H1 (cell line): ENCODE results near the gene TEX264. TPM values are rescaled to one million over a fixed set of nuclear protein-coding genes. Genes with fewer than 3 reads are reported as not detected.

Experiments
- CTCF ChIA-PET: fragments of 300-600 bp; sonication (Branson Sonifier 250); formaldehyde crosslinking; loops from one replicate; lab custom pipeline; 2021; ENCODE audit not compliant: partially characterized antibody; lab: Charles Lee
- POLR2A ChIA-PET: fragments of 300-600 bp; sonication (Branson Sonifier 250); formaldehyde crosslinking; loops from one replicate; lab custom pipeline; 2021; ENCODE audit warnings: inconsistent platforms; ENCODE audit not compliant: partially characterized antibody; lab: Charles Lee
- DNase-seq, 2 experiments: peaks; one replicate each; pipeline versions ENCODE4 v3.0.0 to v3.0.0-alpha.2; 2010 to 2022; ENCODE audit warnings: low spot score in 2 of 2, low read depth in 1 of 2, mixed read lengths in 1 of 2
- FAIRE-seq: peaks from 2 replicates; lab custom pipeline; 2011; peaks lifted over from hg19 to GRCh38; lab: Jason Lieb, UNC
- H2AFZ ChIP-seq: 2 replicates; pipeline ENCODE4 v1.8.1; 2012; ENCODE audit warnings: low read length, inconsistent platforms
- H2AK5ac ChIP-seq: 2 replicates; pipeline ENCODE4 v1.6.1; 2013; ENCODE audit warnings: low read depth, low read length
- H2BK120ac ChIP-seq: replicated peaks from 2 replicates; pipeline ENCODE3; 2013; ENCODE audit warnings: low read depth, low read length, inconsistent platforms
- H2BK12ac ChIP-seq: 2 replicates; pipeline ENCODE4 v1.6.1; 2013; ENCODE audit warnings: low read depth, low read length
- H2BK15ac ChIP-seq: 2 replicates; pipeline ENCODE4 v1.6.1; 2013; ENCODE audit warnings: low read length
- H2BK20ac ChIP-seq: 2 replicates; pipeline ENCODE4 v1.6.1; 2013; ENCODE audit warnings: low read length
- H2BK5ac ChIP-seq: 2 replicates; pipeline ENCODE4 v1.6.1; 2013; ENCODE audit warnings: low read depth, low read length
- H3K14ac ChIP-seq: 2 replicates; pipeline ENCODE4 v1.6.1; 2013; ENCODE audit warnings: inconsistent platforms; ENCODE audit not compliant: insufficient read length
- H3K18ac ChIP-seq: 2 replicates; pipeline ENCODE4 v1.6.1; 2013; ENCODE audit warnings: low read length; ENCODE audit errors: extremely low read depth
- H3K23ac ChIP-seq: 2 replicates; pipeline ENCODE4 v1.6.1; 2013; ENCODE audit warnings: inconsistent platforms; ENCODE audit not compliant: insufficient read length
- H3K23me2 ChIP-seq: 2 replicates; pipeline ENCODE4 v1.6.1; 2013; ENCODE audit warnings: low read depth, low read length
- H3K27ac ChIP-seq: 2 replicates; pipeline ENCODE4 v1.6.1; 2011; ENCODE audit warnings: low read depth, low read length, inconsistent platforms
- H3K27me3 ChIP-seq, 4 experiments: replicated peaks in 1 of 4; 1 replicate in 1 of 4; 2 replicates in 3 of 4; pipeline versions ENCODE4 v1.6.1 to v1.8.1; 2011 to 2013; ENCODE audit warnings: low read length in 3 of 4, mild to moderate bottlenecking in 3 of 4, inconsistent platforms in 2 of 4, mixed read lengths in 2 of 4, moderate library complexity in 1 of 4; ENCODE audit not compliant: control insufficient read depth in 3 of 4, insufficient read depth in 3 of 4; ENCODE audit errors: extremely low read depth in 1 of 4
- H3K36me3 ChIP-seq, 4 experiments: 2 replicates each; pipeline versions ENCODE4 v1.6.1 to v1.8.1; 2011 to 2013; ENCODE audit warnings: mild to moderate bottlenecking in 4 of 4, low read length in 3 of 4, moderate library complexity in 2 of 4, control low read depth in 1 of 4, inconsistent platforms in 1 of 4; ENCODE audit not compliant: insufficient read depth in 4 of 4, control insufficient read depth in 2 of 4
- H3K4ac ChIP-seq: replicated peaks from 2 replicates; pipeline ENCODE3; 2013; ENCODE audit warnings: low read length, low read depth, mixed read lengths, inconsistent platforms; ENCODE audit not compliant: insufficient read length
- H3K4me1 ChIP-seq, 4 experiments: replicated peaks in 1 of 4; 1 replicate in 1 of 4; 2 replicates in 3 of 4; pipeline versions ENCODE4 v1.6.1 to v1.8.1; 2011 to 2013; ENCODE audit warnings: low read length in 3 of 4, inconsistent platforms in 2 of 4, mixed read lengths in 1 of 4; ENCODE audit not compliant: insufficient read depth in 4 of 4, control insufficient read depth in 3 of 4
- H3K4me2 ChIP-seq, 2 experiments: 2 replicates each; pipeline versions ENCODE4 v1.6.1 to v1.8.1; 2011 to 2013; ENCODE audit warnings: low read depth in 2 of 2, low read length in 2 of 2, control low read depth in 1 of 2, inconsistent platforms in 1 of 2, mild to moderate bottlenecking in 1 of 2; ENCODE audit not compliant: insufficient read depth in 1 of 2
- H3K4me3 ChIP-seq, 4 experiments: fragments of 200-600, 300-600 bp in 1 of 4; sonication (generic), shearing (Covaris generic), sonication (Bioruptor Twin) in 1 of 4; 2 replicates each; pipeline versions ENCODE4 v1.5.1 to v1.8.1; 2011 to 2016; ENCODE audit warnings: low read length in 4 of 4, low read depth in 3 of 4, control low read depth in 2 of 4, inconsistent platforms in 2 of 4, mild to moderate bottlenecking in 2 of 4, mixed read lengths in 1 of 4, moderate library complexity in 1 of 4; ENCODE audit not compliant: insufficient read depth in 2 of 4; ENCODE audit errors: extremely low read depth in 1 of 4
- H3K56ac ChIP-seq: replicated peaks from 2 replicates; pipeline ENCODE3; 2013; ENCODE audit warnings: low read depth, mild to moderate bottlenecking, mixed read lengths, low read length, inconsistent platforms; ENCODE audit not compliant: insufficient read length
- H3K79me1 ChIP-seq: 2 replicates; pipeline ENCODE4 v1.6.1; 2013; ENCODE audit warnings: low read depth, low read length, control low read depth
- H3K79me2 ChIP-seq, 2 experiments: 2 replicates each; pipeline versions ENCODE4 v1.6.1 to v1.8.1; 2012 to 2013; ENCODE audit warnings: low read length in 2 of 2, mild to moderate bottlenecking in 2 of 2, inconsistent platforms in 1 of 2; ENCODE audit not compliant: insufficient read depth in 2 of 2, control insufficient read depth in 1 of 2
- H3K9ac ChIP-seq, 4 experiments: replicated peaks in 1 of 4; 1 replicate in 1 of 4; 2 replicates in 3 of 4; pipeline versions ENCODE4 v1.6.1 to v1.8.1; 2011 to 2013; ENCODE audit warnings: low read depth in 3 of 4, low read length in 3 of 4, control low read depth in 2 of 4, mild to moderate bottlenecking in 2 of 4, moderate library complexity in 2 of 4, inconsistent platforms in 1 of 4; ENCODE audit errors: extremely low read depth in 1 of 4
- H3K9me3 ChIP-seq, 2 experiments: 2 replicates each; pipeline versions ENCODE4 v1.6.1 to v1.8.1; 2012 to 2013; ENCODE audit warnings: mild to moderate bottlenecking in 2 of 2, moderate library complexity in 2 of 2, control low read depth in 1 of 2, inconsistent platforms in 1 of 2, low read depth in 1 of 2, low read length in 1 of 2, mixed read lengths in 1 of 2; ENCODE audit not compliant: insufficient read depth in 2 of 2
- H4K20me1 ChIP-seq, 2 experiments: replicated peaks in 1 of 2; 2 replicates each; pipeline versions ENCODE3 to v1.8.1; 2011 to 2013; ENCODE audit warnings: inconsistent platforms in 2 of 2, low read length in 2 of 2, mild to moderate bottlenecking in 1 of 2; ENCODE audit not compliant: insufficient read depth in 2 of 2, control insufficient read depth in 1 of 2
- H4K5ac ChIP-seq: 2 replicates; pipeline ENCODE4 v1.6.1; 2013; ENCODE audit warnings: low read length, low read depth, mixed read lengths, inconsistent platforms; ENCODE audit not compliant: insufficient read length
- H4K8ac ChIP-seq: 2 replicates; pipeline ENCODE4 v1.8.0; 2013; ENCODE audit warnings: mild to moderate bottlenecking, moderate library complexity, low read length, inconsistent platforms; ENCODE audit not compliant: insufficient read depth; ENCODE audit errors: extremely low read depth
- H4K91ac ChIP-seq: replicated peaks from 2 replicates; pipeline ENCODE3; 2013; ENCODE audit warnings: low read length, mixed read lengths, inconsistent platforms; ENCODE audit not compliant: insufficient read length
- CBX5 ChIP-seq: fragments of 300-800, 300-1000 bp; sonication (generic); IDR thresholded peaks from 2 replicates; pipeline ENCODE4 v1.7.1; 2016; ENCODE audit warnings: antibody characterized with exemption, low read length, low read depth
- CHD2 ChIP-seq: IDR thresholded peaks from 2 replicates; pipeline ENCODE4 v1.6.1; 2012; ENCODE audit warnings: low read length, improper control_type of control experiment
- CREB1 ChIP-seq: IDR thresholded peaks from 2 replicates; pipeline ENCODE4 v1.6.1; 2012; ENCODE audit warnings: inconsistent platforms
- GTF2F1 ChIP-seq: IDR thresholded peaks from 2 replicates; pipeline ENCODE4 v1.6.1; 2012; ENCODE audit warnings: low read depth, low read length, improper control_type of control experiment, borderline replicate concordance
- HDAC6 ChIP-seq: IDR thresholded peaks from one replicate; pipeline ENCODE4 v1.7.1; 2012; ENCODE audit warnings: low read depth, mild to moderate bottlenecking, inconsistent platforms, low read length, moderate library complexity
- WGBS, 2 experiments: shearing (Covaris generic) in 1 of 2; methylation state at CpG; one replicate each; pipeline versions ENCODE4 v1.1.6 to v1.1.7; 2013 to 2015; ENCODE audit warnings: low lambda C conversion rate in 2 of 2, mixed read lengths in 2 of 2, inconsistent platforms in 1 of 2, low coverage in 1 of 2, missing lambda C conversion rate in 1 of 2; ENCODE audit not compliant: insufficient replicate concordance in 2 of 2, insufficient coverage in 1 of 2, insufficient read length in 1 of 2; ENCODE audit errors: extremely low coverage in 1 of 2, missing lambda C conversion rate in 1 of 2; 5-methylcytosine and 5-hydroxymethylcytosine counted together
- polyA plus RNA-seq, 7 experiments: library from polyadenylated mRNA; depleted of rRNA in 3 of 7; stranded (reverse) in 5 of 7; unstranded in 2 of 7; fragments of >200 nt in 5 of 7; fragments of 200-250 nt in 2 of 7; gene quantifications; 1 replicate in 5 of 7; 2 replicates in 1 of 7; 4 replicates in 1 of 7; pipeline versions ENCODE4 v1.2.1 to v1.2.3, GENCODE V29; 2011 to 2013; ENCODE audit warnings: missing spikeins in 2 of 7, mixed read lengths in 2 of 7
- total RNA-seq: library from RNA; stranded (reverse); fragmentation: NEBNext Ultra II Directional; extraction: Animal tissue kit (Norgen Biotek cat#: 25700); gene quantifications from 2 replicates; pipeline ENCODE4 v1.2.1, GENCODE V29; 2021

TEX264 gene
- total and polyA plus RNA-seq, 2 of the 8 experiments (the other 6 are each of a cell fraction or from before 2014, with no cell fraction given): 11.2 to 35.6 TPM

GRCh38 chr3:51686512-51687215 lies 15.6 kb downstream of the TEX264 start:
- ChIA-PET CTCF (interaction anchor here (1.0 to 8.2 kb wide), 8 partner anchors 13 to 185 kb away, joined by 4 to 31 read pairs (median 6); no protein-coding TSS in a partner anchor), POLR2A (interaction anchor here (1.5 to 2.3 kb wide), 2 partner anchors 16 kb away, joined by 5 to 7 read pairs; partner anchors contain the start of gene TEX264)
- H3K9me3 ChIP-seq: no peaks in the 10 kb centered on the region
- no peak overlapping the region for H2BK5ac ChIP-seq
- no peaks in the 10 kb centered on the region for H3K79me2 ChIP-seq
- H3K36me3 ChIP-seq: no peaks in the 10 kb centered on the region
- no peaks in the 10 kb centered on the region; the same call in 1 of the 2 replicates for H3K79me1 ChIP-seq
- no peak overlapping the region for H2BK15ac ChIP-seq
- no peak overlapping the region for H4K5ac ChIP-seq
- H3K14ac ChIP-seq: no peak overlapping the region
- no peak overlapping the region for H3K4ac ChIP-seq
- H3K4me1 ChIP-seq: peaks cover 2 to 10% (median 5%) of the 10 kb centered on the region in 4 experiments; a peak in 4 of 7 replicates
- H4K20me1 ChIP-seq: peaks cover 0 to 2% of the 10 kb centered on the region in 2 experiments
- H3K18ac ChIP-seq: no peak overlapping the region
- no peak for DNase-seq
- no peak for FAIRE-seq
- no peak overlapping the region for H4K8ac ChIP-seq
- no peak overlapping the region for H2BK12ac ChIP-seq
- H2BK120ac ChIP-seq: no peak overlapping the region
- H2AK5ac ChIP-seq: no peak overlapping the region
- H2AFZ ChIP-seq: no peak overlapping the region
- no peak overlapping the region for H3K27ac ChIP-seq
- H4K91ac ChIP-seq: no peak overlapping the region
- no peak overlapping the region for H3K56ac ChIP-seq
- no peaks in the 10 kb centered on the region for H3K27me3 ChIP-seq
- 80% methylated on average over 10 of the region's 10 CpGs; no CpG with 5 or more reads in 1 of the 2 experiments for WGBS, 2 experiments
- H3K4me3 ChIP-seq: no peak overlapping the region
- H3K23me2 ChIP-seq: no peaks in the 10 kb centered on the region
- no peak overlapping the region for H3K23ac ChIP-seq
- no peak overlapping the region for H3K9ac ChIP-seq
- no peak overlapping the region for H2BK20ac ChIP-seq
- no peak overlapping the region for H3K4me2 ChIP-seq
- TF ChIP-seq GTF2F1 (no peak), HDAC6 (no peak), CBX5 (no peak), CHD2 (no peak), CREB1 (no peak)
